AG08395 (cell line): ENCODE data around the gene VSTM2A.

Source experiments
- DNase-seq: peaks from one replicate; pipeline ENCODE4 v3.0.0; 2012; ENCODE audit warnings: mixed read lengths, low spot score

Gene VSTM2A

GRCh38 chr7:54615537-54615936 lies 73.4 kb downstream of the VSTM2A start:
- DNase-seq = no peak
